Measurements from ENCODE around the gene PIF1.

DNA sequence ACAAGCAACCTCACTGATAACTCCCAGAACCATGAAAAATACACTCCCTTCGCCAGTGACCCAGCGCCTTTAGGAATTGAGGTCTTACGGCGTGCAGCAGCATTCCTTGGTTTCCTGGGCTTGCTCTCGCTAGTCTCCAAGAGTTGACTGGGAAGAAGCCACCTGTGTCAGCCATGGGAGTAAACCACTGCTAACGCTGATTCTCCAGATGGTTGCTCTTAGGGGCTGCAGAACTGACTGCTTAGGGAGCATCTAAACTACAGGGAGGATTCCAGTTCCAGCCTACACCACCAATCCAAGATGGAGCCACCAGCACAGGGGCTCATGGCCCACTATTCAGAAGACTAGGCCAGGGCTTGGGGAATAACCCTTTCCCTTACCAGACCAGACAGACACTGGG, 52.5 kb downstream of the PIF1 start:
- TF ChIP-seq EZH2 (IDR thresholded peaks at IDR 0.05; ENCODE audit: low read length, unreplicated experiment) (no peak), EZH2phosphoT487 (IDR thresholded peaks at IDR 0.05; ENCODE audit: borderline replicate concordance, low read length) (no peak)
- TF ChIP-seq, protein P1, sequence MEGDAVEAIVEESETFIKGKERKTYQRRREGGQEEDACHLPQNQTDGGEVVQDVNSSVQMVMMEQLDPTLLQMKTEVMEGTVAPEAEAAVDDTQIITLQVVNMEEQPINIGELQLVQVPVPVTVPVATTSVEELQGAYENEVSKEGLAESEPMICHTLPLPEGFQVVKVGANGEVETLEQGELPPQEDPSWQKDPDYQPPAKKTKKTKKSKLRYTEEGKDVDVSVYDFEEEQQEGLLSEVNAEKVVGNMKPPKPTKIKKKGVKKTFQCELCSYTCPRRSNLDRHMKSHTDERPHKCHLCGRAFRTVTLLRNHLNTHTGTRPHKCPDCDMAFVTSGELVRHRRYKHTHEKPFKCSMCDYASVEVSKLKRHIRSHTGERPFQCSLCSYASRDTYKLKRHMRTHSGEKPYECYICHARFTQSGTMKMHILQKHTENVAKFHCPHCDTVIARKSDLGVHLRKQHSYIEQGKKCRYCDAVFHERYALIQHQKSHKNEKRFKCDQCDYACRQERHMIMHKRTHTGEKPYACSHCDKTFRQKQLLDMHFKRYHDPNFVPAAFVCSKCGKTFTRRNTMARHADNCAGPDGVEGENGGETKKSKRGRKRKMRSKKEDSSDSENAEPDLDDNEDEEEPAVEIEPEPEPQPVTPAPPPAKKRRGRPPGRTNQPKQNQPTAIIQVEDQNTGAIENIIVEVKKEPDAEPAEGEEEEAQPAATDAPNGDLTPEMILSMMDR (conservative IDR thresholded peaks at IDR 0.05; ENCODE audit: low read depth, low read length) = no peak
